ENCODE results near the gene SBF2.

GRCh38 chr11:9955391-9955790 lies 338.6 kb downstream of the SBF2 start:
- TF ChIP-seq CTCF (IDR thresholded peaks at IDR 0.05; ENCODE audit: low read length) (no peak), EZH2 (IDR thresholded peaks at IDR 0.05; ENCODE audit: borderline replicate concordance, low read length) (no peak)

Measured in OCI-LY1 (cell line).